NCI-H1092 (cell line): ENCODE measurements around the gene PLLP.
"Not testable (repeated sequence)": the region's sequence is repeated elsewhere in the genome, so short reads cannot be mapped to it uniquely, and the experiment has no call there.

Source experiments
- DNase-seq: peaks from one replicate; lab custom pipeline; 2025; lab: John Stamatoyannopoulos, UW

Gene PLLP

GRCh38 chr16:57273359-57273758, 11.1 kb downstream of the PLLP start:
- DNase-seq: no peak

- no peak for DNase-seq
Measured at GRCh38 chr16:57271867-57272495, 12.5 kb downstream of the PLLP start.

GRCh38 chr16:57271063-57271345, 13.5 kb downstream of the PLLP start:
- no peak for DNase-seq

DNA sequence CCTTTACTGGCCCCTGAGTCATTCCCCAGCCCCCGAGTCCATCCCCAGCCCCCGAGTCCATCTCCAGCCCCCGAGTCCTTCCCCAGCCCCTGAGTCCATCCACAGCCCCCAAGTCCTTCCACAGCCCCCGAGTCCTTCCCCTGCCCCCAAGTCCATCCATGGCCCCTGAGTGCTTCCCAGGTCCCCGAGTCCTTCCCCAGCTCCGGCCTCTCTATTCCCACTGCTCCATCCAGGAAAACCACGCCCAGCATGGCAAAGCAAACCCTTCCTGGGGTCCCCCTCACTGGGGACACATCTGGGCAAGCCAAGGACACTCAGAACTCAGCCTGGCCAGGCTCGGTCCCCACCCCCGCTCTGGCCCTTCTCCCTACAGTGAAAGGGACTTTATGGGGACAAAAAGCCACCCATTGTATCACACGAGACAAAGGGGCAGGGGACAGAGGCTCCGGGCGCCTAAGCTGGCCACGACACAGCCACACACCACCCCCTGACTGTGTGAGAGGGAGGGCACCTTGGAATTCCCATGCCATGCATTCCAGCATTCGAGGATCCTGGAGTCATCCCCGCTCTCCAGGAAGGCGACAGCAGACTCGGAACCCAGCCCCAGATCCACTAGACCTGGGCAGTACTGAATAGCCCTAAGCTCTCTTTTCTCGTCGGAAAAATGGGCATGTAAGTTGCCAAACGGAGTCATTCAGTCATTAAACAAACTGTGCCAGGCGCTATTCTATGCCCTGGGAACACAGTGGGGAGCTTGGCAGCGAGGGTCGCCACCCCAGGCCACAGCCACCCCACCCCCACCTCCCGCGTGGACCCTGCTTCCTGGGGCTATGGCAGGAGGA, 14.0 kb downstream of the PLLP start:
- DNase-seq: no peak

- DNase-seq: no peak
Measured at GRCh38 chr16:57268804-57269800, 15.4 kb downstream of the PLLP start.

- DNase-seq: not testable (repeated sequence)
Measured at GRCh38 chr16:57267343-57267742, 17.1 kb downstream of the PLLP start.

DNA sequence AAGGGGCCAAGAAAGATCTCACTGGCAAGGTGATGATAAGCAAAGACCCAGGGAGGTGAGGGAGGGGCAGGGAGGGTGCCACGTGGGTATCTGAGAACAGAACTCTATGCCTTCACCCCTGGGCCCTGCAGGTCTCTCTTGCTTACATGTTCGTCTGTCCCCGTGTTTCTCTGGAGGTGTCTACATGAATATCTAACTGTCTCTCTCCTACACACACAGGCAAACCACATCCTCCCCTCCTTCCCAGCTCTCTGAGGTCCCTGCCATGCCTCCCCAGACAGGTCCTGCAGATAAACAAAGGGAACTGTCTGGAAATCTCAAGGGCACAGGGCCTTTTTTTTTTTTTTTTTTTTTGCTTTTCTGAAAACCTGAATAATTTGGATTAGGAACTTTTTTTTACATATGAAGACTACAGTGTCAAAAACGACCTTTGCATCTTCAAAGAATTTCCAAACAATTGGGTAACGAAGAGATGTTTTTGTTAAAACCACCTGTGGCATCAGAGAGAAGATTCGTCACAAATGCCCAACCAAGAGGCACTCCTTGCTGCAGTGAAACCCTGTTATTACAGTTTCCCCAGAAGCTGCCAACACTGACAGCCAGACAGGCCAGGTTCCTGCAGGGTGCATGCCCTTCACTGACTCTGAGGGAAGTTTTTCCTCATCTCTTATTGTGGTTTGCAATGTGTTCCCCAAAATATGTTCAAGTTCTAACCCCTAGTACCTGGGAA, 17.8 kb downstream of the PLLP start:
- no peak for DNase-seq

DNA sequence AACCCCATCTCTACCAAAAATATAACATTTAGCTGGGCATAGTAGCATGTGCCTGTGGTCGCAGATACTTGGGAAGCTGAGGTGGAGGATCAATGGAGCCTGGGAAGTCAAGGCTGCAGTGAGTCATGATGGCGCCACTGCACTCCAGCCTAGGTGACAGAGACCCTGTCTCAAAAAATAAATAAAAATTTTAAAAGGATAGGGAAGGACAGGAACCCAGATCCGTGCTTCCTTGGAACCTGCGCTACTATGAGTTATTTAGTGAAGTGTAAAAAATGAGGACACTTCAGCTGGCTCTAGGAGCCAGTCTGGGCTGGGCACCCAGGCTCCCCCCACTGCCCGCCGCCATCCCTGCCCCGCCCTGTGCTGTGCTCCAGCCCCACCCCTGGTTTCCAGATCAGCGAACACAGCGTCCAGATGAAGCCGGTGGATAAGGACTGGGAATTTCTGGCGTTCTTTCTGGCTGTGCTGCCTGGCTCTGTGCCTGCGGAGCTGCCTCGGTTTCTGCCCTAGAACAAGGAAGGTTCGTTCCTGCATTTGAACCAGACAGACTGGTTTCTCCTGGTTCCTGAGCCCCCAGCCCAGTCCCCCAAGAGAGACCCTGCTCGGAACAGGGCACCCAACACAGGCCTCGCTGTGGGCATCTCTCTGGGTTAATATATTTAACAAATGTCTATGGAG, 18.5 kb downstream of the PLLP start:
- DNase-seq: no peak

DNA sequence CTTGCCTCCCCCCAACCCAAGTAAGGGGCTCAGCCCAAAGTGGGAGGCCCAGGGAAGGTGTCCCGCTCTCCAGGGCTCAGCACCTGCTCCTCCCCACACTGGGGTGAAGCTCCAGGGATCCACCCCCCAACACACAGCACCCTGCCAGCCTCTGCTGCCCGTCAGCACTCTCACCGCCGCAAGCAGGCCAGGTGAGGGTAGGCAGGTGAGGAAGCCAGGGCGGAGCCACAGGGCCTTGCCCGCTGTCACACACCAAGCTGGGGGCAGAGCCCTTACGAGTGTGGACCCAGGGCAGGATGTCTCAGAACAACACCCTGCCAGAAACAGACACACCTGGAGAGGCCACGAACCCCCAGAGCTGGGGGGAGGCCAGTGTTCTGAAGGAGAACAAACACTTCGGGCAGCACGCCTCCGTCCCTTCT, 19.5 kb downstream of the PLLP start:
- no peak for DNase-seq

- DNase-seq: no peak
Measured at GRCh38 chr16:57264381-57264780, 20.1 kb downstream of the PLLP start.

GRCh38 chr16:57263541-57264351, 20.7 kb downstream of the PLLP start:
- DNase-seq: no peak

DNA sequence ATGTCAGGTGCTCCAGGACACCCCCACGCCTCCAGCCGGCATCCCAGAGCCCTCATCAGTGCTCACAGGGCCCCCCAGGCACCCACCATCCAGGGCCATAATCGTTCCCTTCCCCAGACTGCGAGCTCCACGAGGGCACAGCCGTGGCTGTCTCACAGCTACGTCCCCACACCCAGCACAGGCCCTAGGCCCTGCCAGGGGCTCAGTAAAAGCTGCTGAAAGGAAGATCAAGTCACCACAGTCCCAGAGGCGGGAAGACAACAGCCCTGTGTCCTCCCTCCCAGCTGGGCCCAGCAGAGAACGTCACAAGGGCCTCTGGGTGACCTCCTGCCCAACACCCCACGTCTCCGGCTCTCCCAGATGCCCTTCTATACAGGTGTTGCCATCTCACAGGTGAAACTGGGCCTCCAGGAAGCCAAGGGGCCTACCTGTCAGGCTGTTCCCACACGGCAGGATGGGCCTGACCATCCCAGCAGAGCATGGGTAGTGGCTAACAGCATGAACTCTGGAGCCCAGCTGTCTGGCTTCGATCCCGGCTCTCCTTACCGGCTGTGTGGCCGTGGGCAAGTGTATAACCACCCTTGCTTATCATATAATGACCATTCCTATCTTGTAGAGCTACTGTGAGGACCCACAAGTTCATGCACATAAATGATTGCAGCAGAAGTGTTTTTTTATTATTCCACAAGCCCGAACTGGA, 21.5 kb downstream of the PLLP start:
- no peak for DNase-seq

- DNase-seq: no peak
Measured at GRCh38 chr16:57261806-57262205, 22.7 kb downstream of the PLLP start.

GRCh38 chr16:57260294-57260929, 24.1 kb downstream of the PLLP start:
- DNase-seq: no peak

- no peak for DNase-seq
Measured at GRCh38 chr16:57258910-57259475, 25.5 kb downstream of the PLLP start.

GRCh38 chr16:57258226-57258909, 26.1 kb downstream of the PLLP start:
- DNase-seq: no peak

DNA sequence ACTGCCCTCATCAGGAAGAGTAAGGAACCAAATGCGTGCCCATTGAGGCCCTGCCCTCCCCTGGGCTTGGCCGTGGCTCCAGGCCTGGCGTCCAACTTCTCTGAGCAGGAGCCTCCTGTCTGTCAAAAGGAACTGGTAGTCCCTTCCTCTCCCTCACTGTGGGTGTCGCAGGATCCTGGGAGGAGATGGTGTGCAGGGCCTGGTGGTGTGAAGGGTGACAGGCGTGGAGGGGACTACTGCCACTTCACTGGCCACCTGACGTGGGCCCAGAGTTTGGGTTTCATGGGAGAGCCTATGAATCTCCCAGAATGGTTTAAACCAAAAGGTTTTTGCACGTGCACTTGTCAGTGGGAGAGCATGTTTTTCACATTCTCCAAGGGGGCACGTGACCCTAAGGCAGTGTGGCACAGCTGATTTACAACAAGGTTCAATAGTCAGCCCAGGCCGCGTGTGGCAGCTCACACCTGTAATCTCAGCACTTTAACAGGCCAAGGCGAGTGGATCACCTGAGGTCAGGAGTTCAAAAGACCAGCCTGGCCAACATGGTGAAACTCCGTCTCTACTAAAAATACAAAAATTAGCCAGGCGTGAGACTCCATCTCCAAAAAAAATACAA, 26.9 kb downstream of the PLLP start:
- DNase-seq: no peak
